Posterior cingulate gyrus (tissue), 11 donors: ENCODE measurements around the gene SUN1.

Experiments
- DNase-seq, 10 donors: peaks; one replicate each; pipeline versions ENCODE4 v3.0.0 to v3.0.0-alpha.2; 2020 to 2021; ENCODE audit warnings: mixed read lengths in 3 of 10
- intact Hi-C: fragments of 100-400 bp; cut with DNase I; formaldehyde crosslinking; loops from one replicate; pipeline ENCODE4 v1.15.1; 2023

SUN1 gene

GRCh38 chr7:873367-874002 is 41.2 kb downstream of the SUN1 start:
- DNase-seq, result peak; percentile 61 to 97 (median 78)
- intact Hi-C loops, result loop anchor here (1.0 to 2.0 kb wide), 2 partner anchors 57 to 87 kb away; no protein-coding TSS in a partner anchor

DNA sequence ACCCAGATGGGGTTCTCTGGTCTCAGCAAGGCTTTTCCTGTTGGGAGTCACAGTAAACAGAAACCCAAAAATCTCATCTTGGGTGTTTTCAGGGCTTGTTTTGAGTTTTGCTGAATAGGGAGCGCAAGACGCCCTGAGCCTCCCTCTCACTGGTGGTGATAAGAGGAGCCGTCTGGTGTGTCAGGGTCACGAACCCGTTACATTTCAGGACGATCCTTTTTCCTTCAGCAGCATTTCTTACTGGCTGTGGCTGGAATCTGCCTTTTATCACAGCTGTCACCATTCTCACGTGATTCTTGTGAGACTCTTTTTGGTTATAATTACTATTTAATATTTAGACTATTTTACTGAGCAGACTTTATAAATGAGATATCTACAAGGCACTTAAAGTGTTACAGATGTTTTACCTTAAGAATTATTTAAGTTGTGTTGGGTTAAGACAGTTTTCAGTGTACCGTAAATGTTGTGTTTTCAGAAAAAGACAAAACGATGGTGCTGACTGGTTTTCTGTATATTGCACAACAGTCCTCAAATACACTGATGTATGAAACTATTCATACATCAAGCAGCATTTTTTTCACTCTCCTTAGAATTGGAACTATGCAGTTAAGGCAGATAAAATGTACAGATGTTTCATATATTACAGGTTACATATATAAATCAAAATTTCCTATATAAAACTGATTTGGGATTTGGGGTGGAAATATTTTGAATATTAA is 41.9 kb downstream of the SUN1 start:
- intact Hi-C loops, result no loop called here
- DNase-seq, result peak in 1 of 10 donors; percentile 10

DNA sequence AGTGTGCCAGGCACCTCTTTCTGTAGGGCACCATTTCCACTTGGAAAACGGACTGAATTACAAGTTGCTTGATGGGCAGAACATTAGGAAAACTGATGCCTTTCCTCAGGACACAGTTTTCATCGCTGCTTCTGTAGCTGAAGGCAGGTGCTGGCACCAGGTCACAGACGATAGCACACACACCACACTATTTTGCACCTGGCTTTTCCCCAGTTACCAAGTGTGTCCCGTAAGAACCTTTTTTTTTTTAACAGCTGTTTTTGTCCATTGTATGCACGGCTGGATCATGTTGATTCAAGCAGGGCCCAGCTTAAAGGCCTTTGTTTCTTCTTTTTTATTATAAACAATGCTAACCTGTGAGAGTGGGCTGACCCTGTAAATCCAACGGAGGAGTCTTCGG is 42.8 kb downstream of the SUN1 start:
- intact Hi-C loops, result no loop called here

DNA sequence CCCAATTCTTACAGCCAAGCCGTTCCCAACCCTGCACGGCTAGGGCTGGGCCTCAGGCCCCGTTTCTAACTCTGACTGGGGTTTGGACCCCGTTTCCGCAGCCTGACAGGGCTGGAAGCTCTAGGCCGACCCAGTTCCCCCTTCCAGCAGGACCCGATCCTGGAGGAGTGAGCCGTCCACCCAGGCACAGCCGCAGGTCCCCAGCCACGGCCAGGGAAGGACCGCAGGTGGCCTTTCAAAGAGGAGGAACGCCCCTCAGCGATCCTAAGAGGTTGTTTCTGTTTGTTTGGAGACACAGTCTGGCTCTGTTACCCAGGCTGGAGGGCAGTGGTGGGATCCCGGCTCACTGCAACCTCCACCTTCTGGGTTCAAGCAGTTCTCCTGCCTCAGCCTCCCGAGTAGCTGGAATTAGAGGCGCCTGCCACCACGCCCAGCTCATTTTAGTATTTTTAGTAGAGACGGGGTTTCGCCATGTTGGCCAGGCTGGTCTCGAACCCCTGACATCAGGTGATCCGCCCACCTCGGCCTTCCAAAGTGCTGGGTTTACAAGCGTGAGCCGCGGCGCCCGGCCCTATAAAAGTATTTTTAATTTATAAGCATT is 43.3 kb downstream of the SUN1 start:
- intact Hi-C loops, result no loop called here
- peak in 2 of 10 donors; percentile 75 to 86 for DNase-seq

More for the DNA sequence above, 42.8 kb downstream of the SUN1 start:
- peak in 1 of 10 donors; percentile 13 for DNase-seq

- intact Hi-C loops, result no loop called here
These were observed 44.0 kb downstream of the SUN1 start, which contains the start of gene GET4 for GRCh38 chr7:876077-876971. Gene GET4, plus strand, starts transcription at chr7:876554. Its CDS starts 92 bp downstream, at chr7:876646.

DNA sequence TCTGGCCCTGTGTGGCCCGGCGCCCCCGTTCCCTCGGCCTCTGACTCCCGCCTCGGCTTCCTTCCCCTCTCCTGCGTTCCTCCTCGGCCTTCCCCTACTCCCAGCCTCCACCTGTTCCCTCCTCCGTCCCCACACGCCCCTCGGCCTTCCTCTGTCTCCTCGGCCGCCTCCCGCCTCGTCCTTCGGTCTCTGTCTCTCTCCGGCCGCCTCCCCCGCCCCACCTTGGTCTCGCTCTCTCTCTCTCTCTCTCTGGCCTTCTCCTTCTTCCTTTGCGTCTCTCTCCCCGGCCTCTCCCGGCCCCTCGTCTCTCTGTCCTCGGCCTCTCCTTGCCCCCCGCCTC is 44.7 kb downstream of the SUN1 start:
- intact Hi-C loops, result no loop called here
- DNase-seq, result no peak

More at GRCh38 chr7:876077-876971, 44.0 kb downstream of the SUN1 start, which contains the start of gene GET4:
- peak; percentile 96 to 100 (median 99) for DNase-seq

DNA sequence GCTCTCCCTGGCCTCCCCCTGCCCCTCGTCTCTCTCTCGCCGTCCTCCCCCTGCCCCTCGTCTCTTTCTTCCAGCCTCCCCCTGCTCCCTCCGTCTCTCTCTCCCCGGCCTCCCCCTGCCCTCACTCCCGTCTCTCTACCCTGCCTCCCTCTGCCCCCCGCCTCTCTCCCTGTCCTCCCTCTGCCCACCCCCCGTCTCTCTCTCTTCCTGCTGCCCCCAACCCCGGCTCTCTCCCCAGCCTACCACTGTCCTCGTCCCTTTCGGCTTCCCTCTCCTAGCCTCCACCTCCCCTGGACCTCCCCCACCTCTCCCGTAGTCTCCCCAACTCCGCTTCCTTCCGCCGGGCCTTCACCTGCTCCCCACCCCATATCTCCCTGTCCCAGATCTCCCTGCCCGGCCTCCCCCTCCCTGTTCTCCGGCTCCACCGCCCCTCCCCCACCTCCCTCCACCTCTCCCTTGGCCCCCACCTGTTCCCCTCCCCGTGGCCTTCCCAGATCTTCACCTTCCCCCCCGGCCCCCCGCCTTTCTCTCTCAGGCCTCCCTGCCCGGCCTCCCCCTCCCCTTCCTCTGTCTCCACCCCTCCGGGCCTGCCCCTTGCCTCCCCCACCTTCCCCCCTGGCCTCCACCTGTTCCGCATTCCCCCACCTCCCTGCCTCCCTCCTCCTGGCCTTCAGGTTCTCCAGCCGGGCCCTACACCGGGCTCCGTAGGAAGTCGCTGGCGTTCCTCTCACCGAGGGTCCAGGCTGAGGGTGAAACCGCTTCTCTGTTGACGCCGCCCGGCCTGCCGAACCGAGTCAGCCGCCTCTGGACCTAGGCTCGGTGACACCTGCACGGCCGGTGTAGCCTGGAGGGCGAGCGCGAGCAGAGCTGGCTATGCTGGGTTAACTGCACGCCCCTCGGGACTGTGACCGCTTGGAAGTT is 45.3 kb downstream of the SUN1 start:
- peak in 1 of 10 donors; percentile 81 for DNase-seq
- intact Hi-C loops, result no loop called here

- intact Hi-C loops, result no loop called here
- DNase-seq, result peak in 1 of 10 donors; percentile 86
These were observed 46.8 kb downstream of the SUN1 start for GRCh38 chr7:879093-879492.

GRCh38 chr7:879706-880105 is 47.4 kb downstream of the SUN1 start:
- peak in 1 of 10 donors; percentile 4 for DNase-seq
- intact Hi-C loops, result no loop called here

GRCh38 chr7:880450-880849 is 48.2 kb downstream of the SUN1 start:
- no peak for DNase-seq
- intact Hi-C loops, result no loop called here

DNA sequence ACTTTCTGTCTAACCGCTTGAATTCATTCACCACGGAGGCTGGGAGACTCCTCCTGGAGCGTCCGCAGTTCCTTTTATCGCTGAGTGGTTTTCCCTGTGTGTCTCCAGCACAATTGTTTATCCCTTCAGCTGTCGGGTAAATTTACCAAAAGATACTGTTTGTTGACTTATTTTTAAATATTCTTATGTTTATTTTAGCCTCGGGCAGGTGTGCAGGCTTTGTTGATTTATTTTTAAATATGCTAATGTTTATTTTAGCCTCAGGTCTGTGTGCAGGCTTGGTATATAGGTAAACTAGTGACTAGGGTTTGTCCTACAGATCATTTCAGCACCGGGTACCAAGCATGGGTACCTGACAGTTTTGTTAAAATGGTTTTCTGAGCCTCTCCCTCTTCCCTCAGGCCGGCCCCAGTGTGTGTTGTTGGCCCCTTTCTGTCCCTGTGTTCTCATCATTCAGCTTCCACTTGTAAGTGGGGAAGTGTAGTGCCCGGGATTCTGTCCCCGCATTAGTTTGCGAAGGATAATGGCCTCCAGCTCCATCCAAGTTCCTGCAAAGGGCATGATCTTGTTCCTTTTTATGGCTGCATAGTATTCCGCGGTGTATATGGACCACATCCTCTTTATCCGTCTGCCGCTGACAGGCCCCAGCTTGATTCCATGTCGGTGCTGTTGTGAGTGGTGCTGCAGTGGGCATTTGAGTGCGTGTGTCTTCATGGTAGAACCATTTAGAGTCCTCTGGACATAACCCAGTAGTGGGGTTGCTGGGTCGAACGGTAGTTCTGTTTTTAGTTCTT is 49.4 kb downstream of the SUN1 start:
- intact Hi-C loops, result no loop called here
- peak in 2 of 10 donors; percentile 22 to 25 for DNase-seq

DNA sequence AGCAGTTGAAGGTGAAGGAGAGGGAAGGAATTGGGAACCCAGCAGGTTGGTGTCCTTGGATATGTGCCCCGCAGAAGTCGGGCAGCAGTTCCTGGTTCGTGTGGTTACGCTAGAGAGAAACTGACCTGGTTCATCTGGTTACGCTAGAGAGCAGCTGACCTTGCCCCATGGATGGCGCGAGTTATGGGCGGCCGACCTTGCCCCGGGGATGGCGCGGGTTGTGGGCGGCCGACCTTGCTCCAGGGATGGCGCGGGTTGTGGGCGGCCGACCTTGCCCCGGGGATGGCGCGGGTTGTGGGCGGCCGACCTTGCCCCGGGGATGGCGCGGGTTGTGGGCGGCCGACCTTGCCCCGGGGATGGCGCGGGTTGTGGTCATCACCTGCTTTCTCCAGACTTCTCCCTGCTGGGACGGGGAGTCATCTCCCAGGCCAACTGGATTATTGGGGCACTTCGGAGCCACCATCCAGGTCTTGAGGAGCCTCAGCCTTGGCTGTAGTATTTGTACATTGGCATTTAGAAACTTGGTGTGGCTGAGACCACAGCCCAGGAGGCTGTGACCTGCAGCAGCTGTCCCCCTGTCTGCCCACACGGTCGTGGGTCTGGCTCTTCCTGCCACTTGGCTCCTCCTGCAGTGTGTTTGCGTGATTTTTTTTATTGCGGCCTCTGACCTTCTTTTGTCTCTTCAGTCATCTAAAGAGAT is 50.2 kb downstream of the SUN1 start:
- intact Hi-C loops, result no loop called here
- peak in 3 of 10 donors; percentile 9 to 69 (median 36) for DNase-seq

DNA sequence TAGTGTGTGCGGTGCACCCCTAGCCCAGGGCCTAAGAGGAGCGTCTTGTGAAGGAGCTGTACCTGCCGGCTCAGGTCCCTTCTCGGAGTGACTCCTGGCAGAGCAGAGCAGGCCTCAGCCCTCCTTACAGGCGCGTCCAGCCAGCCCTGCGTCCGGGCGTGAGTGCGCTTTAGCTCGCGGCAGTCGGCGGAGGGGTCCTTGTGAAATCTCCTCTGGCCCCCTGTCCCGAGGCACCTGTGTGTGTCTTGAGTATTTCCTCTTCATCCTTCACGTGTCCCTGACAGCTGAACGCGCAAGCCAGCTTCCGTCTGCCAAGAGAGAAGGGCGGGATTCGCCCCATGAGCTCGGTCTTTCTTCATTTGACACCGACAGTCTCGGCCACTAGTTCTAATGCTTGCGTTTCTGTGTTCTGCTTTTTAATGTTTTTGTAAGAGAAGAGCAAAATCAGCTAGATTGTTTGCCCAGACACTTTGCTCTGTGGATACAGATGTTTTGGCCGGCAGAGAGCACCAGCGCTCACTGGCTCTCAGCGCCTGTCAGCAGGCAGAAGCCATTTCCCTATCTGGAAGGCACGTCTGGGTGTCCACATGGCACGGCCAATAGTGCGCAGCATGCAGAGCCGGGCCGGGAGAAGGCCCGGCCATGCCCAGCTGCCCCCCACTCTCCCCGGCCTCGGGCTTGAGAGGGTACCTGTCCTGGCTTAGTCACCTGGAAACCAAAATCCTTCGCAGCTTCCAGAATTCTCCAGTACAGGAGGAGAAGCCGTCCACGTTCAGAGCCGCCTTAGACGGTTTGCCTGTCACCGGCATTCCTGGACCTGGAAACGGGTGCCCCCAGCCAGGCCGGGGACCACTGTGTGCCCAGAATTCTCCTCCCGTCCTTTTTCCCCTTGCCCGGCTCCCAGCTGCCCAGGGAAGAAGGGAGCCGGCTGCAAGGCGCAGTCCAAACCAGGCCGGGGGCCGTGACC is 51.1 kb downstream of the SUN1 start:
- peak in 5 of 10 donors; percentile 5 to 89 (median 51) for DNase-seq
- intact Hi-C loops, result no loop called here

DNA sequence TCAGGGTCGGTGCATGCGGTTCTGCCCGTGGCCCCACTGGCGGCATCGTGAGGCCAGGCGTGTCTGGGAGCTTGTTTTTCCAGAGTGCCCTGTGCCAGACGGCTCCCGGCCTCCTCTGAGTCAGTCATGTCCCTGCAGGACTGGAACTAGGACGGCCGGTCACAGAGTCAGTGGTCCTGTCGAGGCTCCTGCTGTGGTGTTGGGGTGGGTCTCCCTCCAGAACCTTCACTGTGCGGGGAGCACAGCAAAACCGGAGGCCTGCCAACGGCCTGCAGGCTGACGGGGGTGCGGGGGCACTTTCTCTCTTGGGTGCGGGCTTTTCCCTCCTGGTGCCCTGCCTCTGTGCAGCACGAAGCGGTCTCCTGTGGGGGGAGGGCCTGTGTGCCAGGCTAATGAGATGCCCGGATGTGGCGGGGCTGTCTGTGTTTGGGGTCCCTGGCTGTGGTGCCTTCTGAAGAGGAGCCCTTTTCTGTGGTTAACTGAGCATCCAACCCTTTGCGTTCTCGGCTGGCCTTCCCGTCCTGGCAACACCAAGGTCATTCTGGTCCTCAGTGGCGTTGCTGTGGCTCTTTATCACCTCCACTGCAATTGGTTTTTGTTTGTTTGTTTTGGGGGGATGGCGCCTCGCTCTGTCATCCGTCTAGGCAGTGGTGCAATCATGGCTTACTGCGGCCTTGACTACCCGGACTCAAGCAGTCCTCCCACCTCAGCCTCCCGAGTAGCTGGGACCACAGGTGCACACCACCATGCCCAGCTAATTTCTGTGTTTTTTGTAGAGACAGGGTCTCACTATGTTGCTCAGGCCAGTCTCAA is 52.1 kb downstream of the SUN1 start:
- intact Hi-C loops, result no loop called here
- DNase-seq, result peak in 4 of 10 donors; percentile 12 to 78 (median 44)

DNA sequence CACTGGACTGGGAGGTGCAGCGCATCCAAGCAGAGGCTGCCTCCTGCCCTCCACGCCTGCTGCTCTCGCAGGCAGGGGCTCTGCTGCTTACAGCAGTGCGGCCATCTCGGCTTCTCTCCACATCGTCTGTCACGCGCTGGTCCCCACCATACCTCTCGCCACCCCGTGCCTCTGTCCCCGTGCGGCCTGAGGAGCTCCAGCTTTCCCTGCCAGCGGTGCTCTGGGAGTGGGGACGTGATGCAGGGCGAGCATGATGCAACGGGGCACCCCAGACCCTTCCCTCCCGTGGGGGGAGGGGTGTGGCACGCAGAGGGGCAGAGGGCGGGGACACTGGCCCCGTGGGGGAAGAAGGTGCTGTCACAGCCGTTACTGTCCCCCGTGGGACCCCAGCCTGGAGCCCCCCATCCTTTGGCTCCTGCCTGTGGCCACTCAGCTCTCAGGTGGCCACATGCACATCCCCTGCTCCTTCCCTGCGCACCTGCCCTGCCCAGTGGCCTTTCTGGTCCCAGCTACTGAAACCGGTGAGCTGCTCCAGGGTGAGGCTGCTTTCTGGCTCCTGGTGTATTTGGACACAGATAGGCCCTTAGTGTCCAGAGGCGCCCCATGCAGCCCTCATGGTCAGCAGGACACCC is 53.1 kb downstream of the SUN1 start:
- intact Hi-C loops, result no loop called here

More for the DNA sequence above, 53.1 kb downstream of the SUN1 start:
- DNase-seq, result peak in 5 of 10 donors; percentile 7 to 79 (median 69)
